Amygdala (tissue), 56 donors: ENCODE data around the gene SMARCA2.

Experiments
- DNase-seq, 56 donors: peaks; one replicate each; lab custom pipeline; 2025; lab: John Stamatoyannopoulos, UW

The SMARCA2 gene

GRCh38 chr9:2086116-2086515 is 71.0 kb downstream of the SMARCA2 start:
- no peak for DNase-seq

- no peak for DNase-seq
Measured at GRCh38 chr9:2086971-2087370, 71.8 kb downstream of the SMARCA2 start.

- DNase-seq: no peak
Measured at GRCh38 chr9:2087500-2088313, 72.6 kb downstream of the SMARCA2 start.

GRCh38 chr9:2093920-2094597 is 78.9 kb downstream of the SMARCA2 start:
- no peak for DNase-seq

- DNase-seq: no peak
Measured at GRCh38 chr9:2096376-2096970, 81.3 kb downstream of the SMARCA2 start.

- no peak for DNase-seq
Measured at GRCh38 chr9:2106666-2107065, 91.5 kb downstream of the SMARCA2 start.

- no peak for DNase-seq
Measured at GRCh38 chr9:2107906-2108451, 92.8 kb downstream of the SMARCA2 start.

GRCh38 chr9:2109069-2109650 is 94.0 kb downstream of the SMARCA2 start:
- no peak for DNase-seq

GRCh38 chr9:2110036-2110435 is 94.9 kb downstream of the SMARCA2 start:
- no peak for DNase-seq

- peak in 1 of 56 donors; percentile 10 for DNase-seq
Measured at GRCh38 chr9:2116073-2116472, 100.9 kb downstream of the SMARCA2 start.

- no peak for DNase-seq
Measured at GRCh38 chr9:2117527-2117926, 102.4 kb downstream of the SMARCA2 start.

- peak in 1 of 56 donors; percentile 9 for DNase-seq
Measured at GRCh38 chr9:2119566-2119965, 104.4 kb downstream of the SMARCA2 start.

GRCh38 chr9:2120926-2121689 is 106.0 kb downstream of the SMARCA2 start:
- no peak for DNase-seq

GRCh38 chr9:2122299-2122698 is 107.2 kb downstream of the SMARCA2 start:
- DNase-seq: no peak

- DNase-seq: no peak
Measured at GRCh38 chr9:2125906-2126305, 110.8 kb downstream of the SMARCA2 start.

- DNase-seq: peak in 6 of 56 donors; percentile 8 to 16 (median 12)
Measured at GRCh38 chr9:2126331-2126803, 111.2 kb downstream of the SMARCA2 start.

- no peak for DNase-seq
Measured at GRCh38 chr9:2127486-2127885, 112.3 kb downstream of the SMARCA2 start.

- DNase-seq: no peak
Measured at GRCh38 chr9:2128141-2128540, 113.0 kb downstream of the SMARCA2 start.

GRCh38 chr9:2128618-2129017 is 113.5 kb downstream of the SMARCA2 start:
- no peak for DNase-seq

GRCh38 chr9:2130941-2131340 is 115.8 kb downstream of the SMARCA2 start:
- no peak for DNase-seq
